Myocyte (in vitro differentiated cells): ENCODE results near the gene LGR4. TPM values are rescaled to one million over a fixed set of nuclear protein-coding genes. Genes with fewer than 3 reads are reported as not detected.
"Not testable (repeated sequence)": the region's sequence is repeated elsewhere in the genome, so short reads cannot be mapped to it uniquely, and the experiment has no call there.

Source experiments
- DNase-seq: peaks from one replicate; pipeline ENCODE4 v3.0.0-alpha.2; 2012; ENCODE audit warnings: low read depth
- total RNA-seq: library from RNA; depleted of rRNA; stranded (reverse); fragments of >200 nt; gene quantifications from 2 replicates; pipeline ENCODE4 v1.2.3, GENCODE V29; 2014

The LGR4 gene
- total RNA-seq, 1 donor from 2014 or later, result 17.7 TPM

DNA sequence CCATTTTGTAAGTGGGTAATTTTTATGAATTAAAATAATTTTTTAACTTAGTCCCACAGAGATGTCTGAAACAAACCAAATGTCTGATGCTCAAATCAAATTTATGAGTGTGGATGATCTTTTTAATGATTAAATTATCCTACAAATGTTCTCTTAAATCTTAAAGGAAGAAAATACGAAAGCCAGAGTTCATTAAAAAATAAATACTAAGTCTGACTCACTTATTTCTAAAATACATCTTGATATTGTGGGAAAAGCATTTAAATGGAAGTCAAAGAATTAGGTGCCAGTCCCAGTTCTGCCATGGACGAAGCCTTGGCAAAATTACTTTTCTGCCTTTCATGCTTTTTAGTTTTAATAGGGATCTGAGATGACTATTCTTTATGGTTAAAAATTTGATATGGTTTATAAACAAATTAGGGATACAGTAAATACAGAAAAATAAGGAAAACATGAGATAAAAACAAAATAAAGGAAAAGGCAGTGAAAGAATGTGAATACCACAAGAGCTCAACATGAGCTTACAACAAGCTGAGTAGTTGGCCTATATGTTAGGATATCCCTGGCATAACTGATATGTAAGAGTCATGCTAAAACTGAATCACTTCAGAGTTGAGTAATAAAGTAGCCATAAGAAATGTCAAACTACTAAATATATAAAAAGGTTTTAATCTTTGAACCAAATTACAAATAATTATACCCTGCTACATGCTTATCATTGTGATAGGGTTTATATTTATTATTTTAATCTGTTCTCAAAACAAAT is 118.8 kb downstream of the LGR4 start:
- DNase-seq, result no peak

DNA sequence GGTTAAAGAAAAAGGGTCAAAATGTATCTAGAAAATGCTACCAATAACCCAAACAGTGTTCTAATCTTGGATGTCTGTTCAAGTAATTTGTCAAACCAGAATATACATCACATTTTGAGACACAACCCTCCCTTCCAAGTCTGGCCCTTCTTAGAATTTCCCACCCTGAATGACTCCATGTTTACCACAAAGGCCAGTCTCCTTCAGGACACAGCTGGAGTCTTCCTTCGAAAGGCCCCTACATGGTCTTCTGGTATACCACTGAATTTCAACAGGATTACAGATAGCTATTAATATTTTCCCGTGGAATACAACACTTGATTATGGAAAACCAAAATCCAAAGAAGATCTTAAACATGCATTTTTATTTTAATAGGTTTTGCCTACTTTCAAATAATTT is 119.8 kb downstream of the LGR4 start:
- peak; percentile 77 for DNase-seq

DNA sequence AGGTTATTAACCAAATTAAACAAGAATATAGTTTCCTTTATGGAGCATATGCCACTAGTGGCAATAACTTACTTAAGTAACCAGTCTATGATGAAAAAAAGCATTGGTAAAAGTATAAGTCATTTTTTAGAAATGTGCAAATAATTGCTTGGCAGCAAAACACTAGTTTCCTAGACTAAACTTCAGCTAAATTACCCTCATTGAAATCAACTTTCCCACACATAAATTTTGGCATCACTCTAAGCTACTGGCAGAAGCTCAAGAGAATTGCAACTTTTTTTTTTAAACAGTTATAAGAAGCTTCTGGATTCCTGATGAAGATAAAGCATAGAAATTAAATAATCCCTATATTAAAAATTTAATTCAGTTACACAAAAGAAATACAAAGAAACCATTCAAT is 122.1 kb downstream of the LGR4 start:
- no peak for DNase-seq

DNA sequence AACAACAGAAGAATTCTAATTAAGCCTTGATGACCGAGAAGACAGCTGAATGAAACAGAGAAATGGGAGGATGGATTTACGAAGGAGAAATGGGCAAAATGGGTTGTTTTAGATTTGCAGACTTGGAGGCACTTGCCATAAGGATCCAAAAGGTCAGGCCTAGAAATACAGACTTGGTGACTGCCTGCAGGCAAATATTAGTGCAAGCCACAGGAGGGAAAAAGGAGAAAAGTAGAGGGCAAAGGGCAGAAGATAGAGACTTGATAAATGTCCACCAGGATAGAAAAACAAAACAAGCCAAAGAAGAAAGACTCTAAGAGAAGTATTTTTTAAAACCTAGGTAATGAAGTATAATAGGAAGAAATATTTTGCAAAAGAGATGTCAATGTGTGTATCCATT is 122.7 kb downstream of the LGR4 start:
- DNase-seq, result no peak

DNA sequence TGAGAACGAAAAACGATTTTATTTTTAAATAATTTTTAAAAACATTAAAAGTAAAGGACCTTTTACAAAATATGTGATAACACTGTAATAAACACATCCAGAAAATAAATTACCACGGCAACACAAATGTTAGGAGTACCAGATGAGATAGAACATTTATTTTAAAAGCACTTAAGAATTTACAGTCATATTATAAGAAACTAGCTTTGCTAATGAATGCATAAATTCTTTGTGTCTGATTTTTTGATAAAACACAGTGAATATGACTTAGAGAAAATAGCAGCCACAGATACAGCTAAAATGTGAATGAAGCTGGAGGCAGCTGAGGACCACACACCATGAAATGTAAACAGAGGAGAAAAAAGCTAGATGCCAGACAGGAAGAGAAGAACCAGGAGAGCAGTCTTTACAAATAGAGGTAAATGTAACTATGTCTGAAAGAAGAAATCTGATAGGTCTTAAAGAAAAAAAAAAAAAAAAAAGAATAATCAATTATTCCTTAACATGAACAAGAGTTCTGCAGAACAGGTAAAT is 124.2 kb downstream of the LGR4 start:
- no peak for DNase-seq

DNA sequence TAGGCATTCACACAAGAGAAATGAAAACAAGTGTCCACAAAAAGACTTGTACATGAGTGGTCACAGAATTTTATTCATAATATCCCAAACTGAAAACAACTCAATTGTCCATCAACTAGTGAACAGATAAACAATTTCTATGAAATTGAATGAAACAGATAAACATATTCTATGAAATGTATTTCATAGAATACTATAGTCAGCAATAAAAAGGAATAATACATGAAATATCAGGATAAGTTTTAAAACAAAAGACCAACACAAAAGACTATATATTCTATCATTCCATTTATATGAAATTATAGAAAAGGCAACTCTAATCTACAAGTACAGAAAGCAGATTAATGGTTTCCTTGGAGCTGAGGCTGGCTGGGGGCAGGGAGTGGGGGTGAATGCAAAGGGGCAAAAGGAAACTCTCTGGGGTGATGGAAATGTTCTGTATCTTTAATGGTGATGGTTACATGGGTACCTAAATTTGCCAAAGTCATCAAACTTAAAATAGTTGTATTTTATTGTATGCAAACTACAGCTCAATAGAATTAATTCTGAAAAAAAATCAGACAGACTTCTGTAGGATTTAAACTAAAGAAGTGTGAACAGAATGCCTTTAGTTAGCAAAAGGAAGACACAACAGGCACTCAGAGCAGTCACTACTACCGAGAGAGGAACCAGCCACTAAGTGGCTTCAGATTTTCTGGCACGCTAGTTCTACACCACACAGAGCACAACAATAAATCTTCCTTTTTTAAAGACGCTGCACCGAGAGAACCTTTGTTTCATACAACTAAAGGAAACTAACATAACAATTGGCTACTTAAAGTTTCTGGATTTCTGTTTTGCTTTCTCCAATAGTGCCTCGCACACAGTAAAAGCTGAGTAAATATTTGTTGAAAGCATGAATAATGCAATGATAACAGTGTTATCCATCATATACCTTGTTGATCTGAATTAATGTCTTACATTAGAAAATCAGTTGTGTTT is 124.9 kb downstream of the LGR4 start:
- no peak for DNase-seq

DNA sequence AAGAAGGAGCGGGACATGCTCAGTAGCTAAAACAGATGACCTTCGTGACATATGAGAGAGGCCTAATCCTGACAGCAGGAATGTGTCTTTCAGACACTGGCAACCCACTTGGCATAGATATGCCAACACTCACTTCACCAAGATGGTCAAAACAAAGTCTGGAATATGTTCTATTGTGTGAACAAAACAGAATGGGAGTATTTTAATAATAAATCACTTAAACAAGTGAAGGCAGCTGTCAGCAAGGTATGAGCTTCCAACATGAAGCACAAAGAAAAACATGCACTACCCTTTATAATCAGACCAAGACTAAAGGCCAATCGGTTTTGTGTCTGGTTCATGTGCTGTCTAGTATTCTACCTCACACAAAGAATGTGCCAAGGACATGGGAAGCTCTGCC is 132.6 kb downstream of the LGR4 start:
- no peak for DNase-seq

DNA sequence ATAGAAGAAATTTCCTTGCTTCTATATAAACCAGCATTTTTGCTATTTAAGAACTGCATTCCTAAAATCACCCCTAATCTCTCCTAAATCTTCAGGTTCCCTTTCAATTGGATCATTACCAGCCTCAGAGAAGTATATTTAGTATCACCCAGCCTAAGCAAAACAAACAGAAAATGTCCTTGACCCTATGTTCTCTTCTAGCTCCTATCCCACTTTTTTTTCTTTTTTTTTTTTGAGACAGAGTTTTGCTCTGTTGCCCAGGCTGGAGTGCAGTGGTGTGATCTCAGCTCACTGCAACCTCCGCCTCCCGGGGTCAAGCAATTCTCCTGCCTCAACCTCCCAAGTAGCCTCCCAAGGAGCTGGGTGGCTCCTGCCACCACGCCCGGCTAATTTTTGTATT is 137.8 kb downstream of the LGR4 start:
- not testable (repeated sequence) for DNase-seq

DNA sequence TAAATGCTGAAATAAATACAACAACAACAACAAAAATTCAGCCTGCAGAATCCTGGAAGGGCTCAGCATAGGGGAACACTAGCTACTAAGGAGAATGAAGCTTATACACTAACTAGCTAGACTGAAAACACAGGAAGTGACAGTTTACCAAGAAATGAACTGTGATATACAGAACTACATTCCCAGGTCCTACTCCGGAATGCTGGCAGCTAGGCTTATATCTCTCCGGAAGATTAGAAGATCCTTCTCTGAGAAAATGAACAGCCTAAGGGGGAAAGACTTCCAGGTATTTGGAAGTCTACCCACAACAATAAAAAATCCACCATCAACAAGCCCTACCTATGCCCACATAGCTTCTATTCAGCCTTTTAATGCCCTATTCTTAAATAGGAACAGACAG is 140.6 kb downstream of the LGR4 start:
- DNase-seq, result no peak

DNA sequence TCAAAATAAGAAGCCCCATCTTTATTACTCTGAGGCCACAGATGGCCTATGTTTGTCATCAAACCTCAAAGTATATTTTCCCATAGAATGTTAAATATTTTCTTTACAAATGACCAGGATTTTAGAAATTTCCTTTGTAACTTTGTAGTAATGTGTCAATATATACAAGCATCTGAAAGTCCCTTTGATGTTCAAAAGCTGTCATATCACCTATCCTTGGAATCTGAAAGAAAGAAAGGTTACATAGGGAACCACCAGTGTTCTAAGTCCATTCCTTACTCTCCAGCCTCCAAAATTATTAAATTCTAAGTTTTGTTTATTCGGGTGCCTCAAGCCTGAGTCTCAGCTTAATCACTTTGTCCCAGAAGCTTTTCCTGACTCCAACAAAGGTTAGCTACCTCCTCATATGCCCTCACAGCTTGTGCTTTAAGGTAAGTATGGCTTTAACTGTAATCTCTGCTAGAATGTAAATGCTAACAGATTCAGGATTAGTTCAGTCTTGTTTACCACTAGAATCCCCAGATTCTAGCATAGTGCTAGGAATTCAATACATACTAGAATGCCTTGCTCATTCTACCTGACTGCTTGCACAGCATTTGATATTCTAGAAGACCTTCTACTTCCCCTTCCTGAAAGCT is 141.8 kb downstream of the LGR4 start:
- DNase-seq, result no peak

DNA sequence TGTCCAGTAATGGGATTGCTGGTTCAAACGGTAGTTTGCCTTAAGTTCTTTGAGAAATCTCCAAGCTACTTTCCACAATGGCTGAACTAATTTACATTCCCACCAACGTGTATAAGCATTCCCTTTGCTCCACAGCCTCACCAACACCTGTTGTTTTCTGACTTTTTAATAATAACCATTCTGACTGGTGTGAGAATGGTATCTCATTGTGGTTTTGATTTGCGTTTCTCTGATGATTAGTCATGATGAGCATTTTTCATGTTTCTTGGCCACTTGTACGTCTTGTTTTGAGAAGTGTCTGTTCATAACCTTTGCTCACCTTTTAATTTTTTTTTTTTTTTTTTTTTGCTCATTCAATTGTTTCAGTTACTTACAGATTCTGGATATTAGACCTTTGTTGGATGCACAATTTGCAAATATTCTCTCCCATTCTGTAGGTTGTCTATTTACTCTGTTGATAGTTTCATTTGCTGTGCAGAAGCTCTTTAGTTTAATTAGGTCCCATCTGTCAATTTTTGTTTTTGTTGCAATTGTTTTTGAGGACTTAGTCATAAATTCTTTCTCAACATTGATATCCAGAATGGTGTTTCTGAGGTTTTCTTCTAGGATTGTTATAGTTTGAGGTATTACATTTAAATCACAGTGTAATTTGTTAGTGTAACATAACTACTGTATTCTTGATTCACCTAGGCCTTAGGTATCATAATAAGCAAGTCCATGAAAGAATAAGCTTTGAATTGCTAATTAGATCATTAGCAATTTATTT is 142.5 kb downstream of the LGR4 start:
- peak; percentile 70 for DNase-seq

DNA sequence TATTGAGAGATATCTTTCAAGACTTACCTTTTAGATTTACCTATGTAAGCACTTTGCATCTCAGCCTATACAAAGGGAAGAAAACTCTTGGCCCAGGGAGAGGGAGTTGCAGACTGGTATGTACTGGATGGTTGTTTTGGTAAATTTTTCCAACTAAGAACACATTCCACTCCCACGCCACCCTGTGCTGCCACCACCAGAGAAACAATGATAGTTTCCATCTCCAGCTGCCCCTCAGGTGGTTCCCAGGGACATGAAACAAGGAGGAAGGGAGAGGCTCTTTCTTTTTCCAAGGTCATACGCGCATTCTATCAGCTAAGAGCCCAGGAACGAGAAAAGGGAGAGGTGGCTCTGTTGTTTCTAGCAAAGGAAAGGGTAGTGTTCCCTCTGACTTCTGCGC is 144.0 kb downstream of the LGR4 start:
- no peak for DNase-seq

DNA sequence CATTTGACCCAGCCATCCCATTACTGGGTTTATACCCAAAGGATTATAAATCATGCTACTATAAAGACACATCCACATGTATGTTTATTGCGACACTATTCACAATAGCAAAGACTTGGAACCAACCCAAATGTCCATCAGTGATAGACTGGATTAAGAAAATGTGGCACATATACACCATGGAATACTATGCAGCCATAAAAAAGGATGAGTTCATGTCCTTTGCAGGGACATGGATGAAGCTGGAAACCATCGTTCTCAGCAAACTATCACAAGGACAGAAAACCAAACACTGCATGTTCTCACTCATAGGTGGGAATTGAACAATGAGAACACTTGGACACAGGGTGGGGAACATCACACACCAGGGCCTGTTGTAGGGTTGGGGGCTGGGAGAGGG is 145.5 kb downstream of the LGR4 start:
- not testable (repeated sequence) for DNase-seq

DNA sequence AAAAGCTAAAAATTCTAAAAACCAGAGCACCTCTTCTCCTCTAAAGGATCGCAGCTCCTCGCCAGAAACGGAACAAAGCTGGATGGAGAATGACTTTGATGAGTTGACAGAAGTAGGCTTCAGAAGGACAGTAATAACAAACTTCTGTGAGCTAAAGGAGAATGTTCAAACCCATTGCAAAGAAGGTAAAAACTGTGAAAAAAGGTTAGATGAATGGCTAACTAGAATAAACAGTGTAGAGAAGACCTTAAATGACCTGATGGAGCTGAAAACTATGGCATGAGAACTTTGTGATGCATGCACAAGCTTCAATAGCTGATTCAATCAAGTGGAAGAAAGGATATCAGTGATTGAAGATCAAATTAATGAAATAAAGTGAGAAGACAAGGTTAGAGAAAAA is 150.4 kb downstream of the LGR4 start:
- not testable (repeated sequence) for DNase-seq

DNA sequence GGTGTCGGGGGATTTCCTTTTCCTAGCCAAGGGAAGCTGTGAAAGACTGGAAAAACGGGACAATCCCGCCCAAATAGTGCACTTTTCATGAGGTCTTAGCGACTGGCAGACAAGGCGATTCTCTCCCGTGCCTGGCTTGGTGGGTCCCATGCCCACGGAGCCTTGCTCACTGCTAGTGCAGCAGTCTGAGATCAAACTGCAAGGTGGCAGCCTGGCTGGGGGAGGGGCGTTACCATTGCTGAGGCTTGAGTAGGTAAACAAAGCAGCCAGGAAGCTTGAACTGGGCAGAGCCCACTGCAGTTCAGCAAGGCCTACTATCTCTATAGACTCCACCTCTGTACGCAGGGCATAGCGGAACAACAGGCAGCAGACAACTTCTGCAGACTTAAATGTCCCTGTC is 151.2 kb downstream of the LGR4 start:
- not testable (repeated sequence) for DNase-seq

DNA sequence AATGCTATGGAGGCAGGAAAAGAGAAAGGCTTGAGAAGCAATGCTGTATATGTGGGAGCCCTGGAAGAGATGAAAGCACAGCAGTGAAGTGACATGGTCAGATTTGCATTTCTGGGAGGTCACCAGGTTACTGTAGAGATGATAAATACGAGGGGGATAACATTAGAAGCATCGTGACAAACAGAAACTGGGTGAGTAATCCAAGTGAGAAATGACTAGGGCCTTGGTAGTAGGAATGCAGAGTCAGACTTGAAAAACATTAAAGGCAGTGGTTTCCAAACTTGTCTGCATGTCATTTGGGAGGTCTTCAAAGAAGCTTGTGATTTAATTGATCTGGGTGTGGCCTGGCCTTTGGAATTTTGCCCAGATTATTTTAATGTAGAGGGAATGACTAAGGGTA is 153.5 kb downstream of the LGR4 start:
- peak; percentile 52 for DNase-seq

DNA sequence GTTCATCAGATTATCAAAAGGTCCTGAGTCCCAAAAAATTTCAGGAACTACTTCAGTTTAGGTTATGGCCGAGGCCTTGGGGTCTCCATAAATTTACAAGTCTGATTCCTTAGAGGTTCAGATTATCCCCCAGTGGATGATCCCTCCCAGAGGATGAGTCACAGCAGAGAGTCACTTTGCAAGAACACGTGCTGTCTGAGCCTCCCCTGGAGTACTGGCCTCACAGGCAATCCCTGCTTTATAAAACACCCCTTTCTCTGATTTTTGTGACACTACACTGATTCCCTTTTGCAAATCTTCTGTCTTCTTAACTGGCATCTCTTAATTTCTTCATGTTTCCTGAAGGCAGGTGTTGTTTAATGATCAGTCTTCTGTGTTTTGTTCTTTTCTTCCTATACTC is 154.8 kb downstream of the LGR4 start:
- DNase-seq, result peak; percentile 30
